ENCODE data around the gene CTU2.

CTU2 gene

GRCh38 chr16:88732172-88732960, 26.1 kb downstream of the CTU2 start:
- H3K4me1 ChIP-seq (ENCODE audit: insufficient read depth, low read length): no peaks in the 10 kb centered on the region
- H3K36me3 ChIP-seq (ENCODE audit: insufficient read depth, low read length): no peaks in the 10 kb centered on the region
- no peaks in the 10 kb centered on the region for H3K9me3 ChIP-seq (ENCODE audit: control insufficient read depth, insufficient read depth, low read length)
- no peak overlapping the region for H3K9ac ChIP-seq (ENCODE audit: low read depth, low read length)

GRCh38 chr16:88732961-88733294, 26.6 kb downstream of the CTU2 start:
- no peaks in the 10 kb centered on the region for H3K36me3 ChIP-seq (ENCODE audit: insufficient read depth, low read length)

GRCh38 chr16:88733630-88734360, 27.5 kb downstream of the CTU2 start:
- Histone ChIP-seq H3K9me3 (ENCODE audit: control insufficient read depth, insufficient read depth, low read length) (no peaks in the 10 kb centered on the region), H3K36me3 (ENCODE audit: insufficient read depth, low read length) (no peaks in the 10 kb centered on the region), H3K9ac (ENCODE audit: low read depth, low read length) (no peak overlapping the region), H3K4me1 (ENCODE audit: insufficient read depth, low read length) (no peaks in the 10 kb centered on the region; the same call in 1 of the 2 replicates)

More at GRCh38 chr16:88732961-88733294, 26.6 kb downstream of the CTU2 start:
- Histone ChIP-seq H3K4me1 (ENCODE audit: insufficient read depth, low read length) (no peaks in the 10 kb centered on the region; the same call in 1 of the 2 replicates), H3K9ac (ENCODE audit: low read depth, low read length) (no peak overlapping the region), H3K9me3 (ENCODE audit: control insufficient read depth, insufficient read depth, low read length) (no peaks in the 10 kb centered on the region)

- Histone ChIP-seq H3K9ac (ENCODE audit: low read depth, low read length) (no peak overlapping the region), H3K9me3 (ENCODE audit: control insufficient read depth, insufficient read depth, low read length) (no peaks in the 10 kb centered on the region), H3K36me3 (ENCODE audit: insufficient read depth, low read length) (no peaks in the 10 kb centered on the region), H3K4me1 (ENCODE audit: insufficient read depth, low read length) (no peaks in the 10 kb centered on the region; the same call in 1 of the 2 replicates)
Observed at GRCh38 chr16:88734361-88734728, 28.0 kb downstream of the CTU2 start.

GRCh38 chr16:88735121-88735520, 28.8 kb downstream of the CTU2 start:
- Histone ChIP-seq H3K9ac (ENCODE audit: low read depth, low read length) (no peak overlapping the region), H3K9me3 (ENCODE audit: control insufficient read depth, insufficient read depth, low read length) (no peaks in the 10 kb centered on the region), H3K4me1 (ENCODE audit: insufficient read depth, low read length) (no peaks in the 10 kb centered on the region; the same call in 1 of the 2 replicates), H3K36me3 (ENCODE audit: insufficient read depth, low read length) (no peaks in the 10 kb centered on the region)

GRCh38 chr16:88735616-88736015, 29.3 kb downstream of the CTU2 start:
- no peaks in the 10 kb centered on the region for H3K36me3 ChIP-seq (ENCODE audit: insufficient read depth, low read length)
- no peaks in the 10 kb centered on the region for H3K9me3 ChIP-seq (ENCODE audit: control insufficient read depth, insufficient read depth, low read length)
- H3K9ac ChIP-seq (ENCODE audit: low read depth, low read length): no peak overlapping the region
- H3K4me1 ChIP-seq (ENCODE audit: insufficient read depth, low read length): no peaks in the 10 kb centered on the region; the same call in 1 of the 2 replicates

- Histone ChIP-seq H3K36me3 (ENCODE audit: insufficient read depth, low read length) (no peaks in the 10 kb centered on the region), H3K4me1 (ENCODE audit: insufficient read depth, low read length) (no peaks in the 10 kb centered on the region; the same call in 1 of the 2 replicates), H3K9ac (ENCODE audit: low read depth, low read length) (no peak overlapping the region), H3K9me3 (ENCODE audit: control insufficient read depth, insufficient read depth, low read length) (no peaks in the 10 kb centered on the region)
Observed at GRCh38 chr16:88736088-88736487, 29.8 kb downstream of the CTU2 start.

- Histone ChIP-seq H3K36me3 (ENCODE audit: insufficient read depth, low read length) (no peaks in the 10 kb centered on the region), H3K9me3 (ENCODE audit: control insufficient read depth, insufficient read depth, low read length) (no peaks in the 10 kb centered on the region), H3K4me1 (ENCODE audit: insufficient read depth, low read length) (no peaks in the 10 kb centered on the region; the same call in 1 of the 2 replicates), H3K9ac (ENCODE audit: low read depth, low read length) (no peak overlapping the region)
Observed at GRCh38 chr16:88736496-88736895, 30.2 kb downstream of the CTU2 start.

- no peak overlapping the region for H3K9ac ChIP-seq (ENCODE audit: low read depth, low read length)
- no peaks in the 10 kb centered on the region for H3K36me3 ChIP-seq (ENCODE audit: insufficient read depth, low read length)
- no peaks in the 10 kb centered on the region; the same call in 1 of the 2 replicates for H3K4me1 ChIP-seq (ENCODE audit: insufficient read depth, low read length)
- H3K9me3 ChIP-seq (ENCODE audit: control insufficient read depth, insufficient read depth, low read length): no peaks in the 10 kb centered on the region
Observed at GRCh38 chr16:88737298-88738150, 31.2 kb downstream of the CTU2 start.

GRCh38 chr16:88738151-88739084, 32.1 kb downstream of the CTU2 start:
- Histone ChIP-seq H3K4me1 (ENCODE audit: insufficient read depth, low read length) (no peaks in the 10 kb centered on the region; the same call in 1 of the 2 replicates), H3K9me3 (ENCODE audit: control insufficient read depth, insufficient read depth, low read length) (no peaks in the 10 kb centered on the region), H3K9ac (ENCODE audit: low read depth, low read length) (no peak overlapping the region), H3K36me3 (ENCODE audit: insufficient read depth, low read length) (no peaks in the 10 kb centered on the region)

- Histone ChIP-seq H3K36me3 (ENCODE audit: insufficient read depth, low read length) (no peaks in the 10 kb centered on the region), H3K9me3 (ENCODE audit: control insufficient read depth, insufficient read depth, low read length) (no peaks in the 10 kb centered on the region), H3K9ac (ENCODE audit: low read depth, low read length) (no peak overlapping the region)
Observed at GRCh38 chr16:88739139-88739976, 33.1 kb downstream of the CTU2 start.

GRCh38 chr16:88739977-88740726, 33.8 kb downstream of the CTU2 start:
- H3K36me3 ChIP-seq (ENCODE audit: insufficient read depth, low read length): no peaks in the 10 kb centered on the region
- peaks cover 2% of the 10 kb centered on the region; the same call in 1 of the 2 replicates for H3K4me1 ChIP-seq (ENCODE audit: insufficient read depth, low read length)

More at GRCh38 chr16:88739139-88739976, 33.1 kb downstream of the CTU2 start:
- no peaks in the 10 kb centered on the region; the same call in 1 of the 2 replicates for H3K4me1 ChIP-seq (ENCODE audit: insufficient read depth, low read length)

More at GRCh38 chr16:88739977-88740726, 33.8 kb downstream of the CTU2 start:
- H3K9me3 ChIP-seq (ENCODE audit: control insufficient read depth, insufficient read depth, low read length): no peaks in the 10 kb centered on the region
- no peak overlapping the region for H3K9ac ChIP-seq (ENCODE audit: low read depth, low read length)

All from ES-I3 (cell line).